Chondrocyte (in vitro differentiated cells): ENCODE measurements around the gene GPR26. TPM values are rescaled to one million over a fixed set of nuclear protein-coding genes. Genes with fewer than 3 reads are reported as not detected.

ENCODE experiments used
- DNase-seq: peaks from one replicate; pipeline ENCODE4 v3.0.0; 2021; ENCODE audit warnings: mixed read lengths, low spot score
- H3K27ac Mint-ChIP-seq: one replicate; pipeline ENCODE4 v1.8.0; 2021; ENCODE audit warnings: mild to moderate bottlenecking, moderate library complexity, mixed read lengths; ENCODE audit not compliant: unreplicated experiment
- H3K27me3 Mint-ChIP-seq: 2 replicates; pipeline ENCODE4 v1.8.0; 2021; ENCODE audit warnings: low read depth, mixed read lengths
- H3K36me3 Mint-ChIP-seq: 2 replicates; pipeline ENCODE4 v1.8.0; 2021; ENCODE audit warnings: low read depth, mixed read lengths
- H3K4me1 Mint-ChIP-seq: 2 replicates; pipeline ENCODE4 v1.8.0; 2021; ENCODE audit warnings: low read depth, mild to moderate bottlenecking, mixed read lengths
- H3K4me3 Mint-ChIP-seq: one replicate; pipeline ENCODE4 v1.8.0; 2021; ENCODE audit warnings: mild to moderate bottlenecking, moderate library complexity, mixed read lengths; ENCODE audit not compliant: unreplicated experiment
- H3K9me3 Mint-ChIP-seq: 2 replicates; pipeline ENCODE4 v1.8.0; 2021; ENCODE audit warnings: low read depth, mixed read lengths
- total RNA-seq: library from RNA; stranded (reverse); gene quantifications from 3 replicates; pipeline ENCODE4 v1.2.1, GENCODE V29; 2021
- TF ChIP-seq, protein P1 (sequence below): fragments of 200-600 bp; sonication (generic); IDR thresholded peaks from 2 replicates; pipeline ENCODE4 v1.5.0; 2021; ENCODE audit warnings: antibody characterized with exemption, mild to moderate bottlenecking, moderate library complexity

The GPR26 gene
- total RNA-seq, 1 donor from 2014 or later = not detected

DNA sequence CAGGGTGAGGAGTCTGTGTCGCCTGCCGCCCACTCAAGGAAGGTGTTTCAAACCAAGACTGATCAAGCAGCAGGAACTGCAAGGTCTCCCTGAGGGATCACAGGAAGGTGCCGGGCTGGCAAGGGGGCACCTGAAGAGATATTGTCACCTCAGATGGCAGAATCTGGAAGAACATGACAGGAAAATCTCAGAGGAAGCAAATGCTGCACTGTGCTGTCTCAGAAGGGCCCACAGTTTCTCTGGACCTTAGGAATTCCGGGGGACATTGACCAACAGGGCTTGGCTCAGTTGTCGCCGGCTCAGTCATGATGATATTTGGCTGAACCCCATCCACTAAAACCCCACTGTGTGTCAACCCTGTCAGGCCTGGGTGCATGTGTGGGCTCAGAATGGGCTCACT is 31.9 kb upstream of the GPR26 start:
- no peaks in the 10 kb centered on the region for H3K27me3 Mint-ChIP-seq
- H3K27ac Mint-ChIP-seq = no peak overlapping the region
- no peak overlapping the region for H3K4me3 Mint-ChIP-seq
- H3K36me3 Mint-ChIP-seq = no peaks in the 10 kb centered on the region
- H3K4me1 Mint-ChIP-seq = no peaks in the 10 kb centered on the region
- TF ChIP-seq, protein P1, sequence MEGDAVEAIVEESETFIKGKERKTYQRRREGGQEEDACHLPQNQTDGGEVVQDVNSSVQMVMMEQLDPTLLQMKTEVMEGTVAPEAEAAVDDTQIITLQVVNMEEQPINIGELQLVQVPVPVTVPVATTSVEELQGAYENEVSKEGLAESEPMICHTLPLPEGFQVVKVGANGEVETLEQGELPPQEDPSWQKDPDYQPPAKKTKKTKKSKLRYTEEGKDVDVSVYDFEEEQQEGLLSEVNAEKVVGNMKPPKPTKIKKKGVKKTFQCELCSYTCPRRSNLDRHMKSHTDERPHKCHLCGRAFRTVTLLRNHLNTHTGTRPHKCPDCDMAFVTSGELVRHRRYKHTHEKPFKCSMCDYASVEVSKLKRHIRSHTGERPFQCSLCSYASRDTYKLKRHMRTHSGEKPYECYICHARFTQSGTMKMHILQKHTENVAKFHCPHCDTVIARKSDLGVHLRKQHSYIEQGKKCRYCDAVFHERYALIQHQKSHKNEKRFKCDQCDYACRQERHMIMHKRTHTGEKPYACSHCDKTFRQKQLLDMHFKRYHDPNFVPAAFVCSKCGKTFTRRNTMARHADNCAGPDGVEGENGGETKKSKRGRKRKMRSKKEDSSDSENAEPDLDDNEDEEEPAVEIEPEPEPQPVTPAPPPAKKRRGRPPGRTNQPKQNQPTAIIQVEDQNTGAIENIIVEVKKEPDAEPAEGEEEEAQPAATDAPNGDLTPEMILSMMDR = no peak
- DNase-seq = no peak
- H3K9me3 Mint-ChIP-seq = peaks cover 12% of the 10 kb centered on the region

DNA sequence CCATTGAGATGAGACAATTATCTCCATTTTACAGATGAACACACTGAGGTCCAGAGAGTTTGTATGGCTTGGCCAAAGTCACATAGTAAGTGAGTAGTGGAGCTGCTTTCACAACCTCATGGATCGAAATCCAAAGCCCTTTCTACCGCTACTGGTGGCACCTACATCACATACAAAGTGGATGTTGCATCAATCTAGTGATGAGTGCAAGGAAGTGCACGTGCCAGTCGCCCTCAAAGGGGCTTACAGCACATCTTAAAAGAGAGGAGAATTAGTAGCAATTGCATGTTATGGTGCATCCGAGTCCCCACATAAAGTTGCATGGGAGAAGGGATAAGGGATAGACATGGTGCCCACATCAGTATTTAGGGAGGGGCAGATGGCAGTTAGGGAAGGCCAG is 31.0 kb upstream of the GPR26 start:
- no peak overlapping the region for H3K27ac Mint-ChIP-seq
- TF ChIP-seq, protein P1 = no peak
- no peak overlapping the region for H3K4me3 Mint-ChIP-seq
- H3K4me1 Mint-ChIP-seq = no peaks in the 10 kb centered on the region
- H3K27me3 Mint-ChIP-seq = no peaks in the 10 kb centered on the region
- DNase-seq = no peak
- H3K9me3 Mint-ChIP-seq = peaks cover 9% of the 10 kb centered on the region
- no peaks in the 10 kb centered on the region for H3K36me3 Mint-ChIP-seq

DNA sequence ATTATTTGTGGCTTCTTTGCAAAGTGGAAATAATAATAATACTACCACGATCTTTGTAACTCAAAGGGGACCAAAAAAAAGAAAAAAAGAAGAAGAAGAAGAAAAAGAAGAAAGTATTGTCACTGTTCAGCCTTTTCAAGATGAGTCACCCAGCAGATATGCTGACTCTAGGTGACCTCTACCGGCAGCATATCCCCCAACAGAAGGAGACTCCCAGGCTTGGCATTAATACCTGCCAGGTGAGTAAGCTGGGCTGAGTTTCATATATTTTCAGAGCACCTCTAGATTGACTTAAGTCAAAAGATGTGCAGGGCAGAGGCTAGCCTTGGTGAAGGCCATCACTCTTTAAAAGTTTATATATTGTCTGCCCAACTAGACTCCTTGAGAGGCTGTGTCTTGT is 30.4 kb upstream of the GPR26 start:
- no peak for DNase-seq
- H3K27me3 Mint-ChIP-seq = no peaks in the 10 kb centered on the region
- H3K9me3 Mint-ChIP-seq = peaks cover 9% of the 10 kb centered on the region
- TF ChIP-seq, protein P1 = no peak
- no peaks in the 10 kb centered on the region for H3K36me3 Mint-ChIP-seq
- no peaks in the 10 kb centered on the region for H3K4me1 Mint-ChIP-seq
- no peak overlapping the region for H3K27ac Mint-ChIP-seq
- no peak overlapping the region for H3K4me3 Mint-ChIP-seq

DNA sequence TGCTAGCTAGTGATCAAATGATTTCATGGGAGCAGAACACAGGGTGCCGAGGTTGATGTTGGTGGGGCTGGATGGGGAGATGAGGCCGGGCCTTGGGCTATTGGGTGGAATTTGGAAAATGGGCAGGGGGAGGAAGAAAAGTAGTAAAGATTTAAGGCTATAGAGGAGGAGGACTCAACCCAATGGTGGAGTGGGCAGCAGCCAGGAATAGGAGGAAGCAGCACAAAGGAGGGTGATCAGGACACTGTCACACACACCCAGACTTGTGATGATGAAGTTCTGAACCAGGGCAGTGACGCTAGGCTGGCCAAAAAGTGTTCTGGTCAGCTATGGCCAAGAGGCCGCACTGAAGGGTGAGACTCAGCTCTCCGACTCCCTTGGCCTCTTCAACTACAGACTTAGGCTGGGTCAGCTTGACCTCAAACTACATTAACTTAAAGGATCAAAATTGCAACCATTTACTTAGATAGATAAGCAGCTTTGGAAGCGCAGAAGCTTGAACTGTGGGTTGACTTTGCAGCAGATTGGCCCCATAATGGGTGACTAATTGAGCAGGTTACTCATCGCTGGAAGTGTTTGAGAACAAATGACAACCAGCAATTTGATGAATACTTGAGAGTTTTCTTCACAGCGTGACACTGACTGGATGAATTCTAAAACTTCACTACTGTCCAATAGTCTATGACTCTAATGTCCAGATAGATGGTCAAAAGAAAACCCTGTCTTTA is 29.4 kb upstream of the GPR26 start:
- Mint-ChIP-seq H3K27me3 (no peaks in the 10 kb centered on the region), H3K4me3 (no peak overlapping the region), H3K4me1 (no peaks in the 10 kb centered on the region), H3K27ac (no peak overlapping the region), H3K9me3 (peaks cover 9% of the 10 kb centered on the region), H3K36me3 (no peaks in the 10 kb centered on the region)
- TF ChIP-seq, protein P1 = no peak
- no peak for DNase-seq

DNA sequence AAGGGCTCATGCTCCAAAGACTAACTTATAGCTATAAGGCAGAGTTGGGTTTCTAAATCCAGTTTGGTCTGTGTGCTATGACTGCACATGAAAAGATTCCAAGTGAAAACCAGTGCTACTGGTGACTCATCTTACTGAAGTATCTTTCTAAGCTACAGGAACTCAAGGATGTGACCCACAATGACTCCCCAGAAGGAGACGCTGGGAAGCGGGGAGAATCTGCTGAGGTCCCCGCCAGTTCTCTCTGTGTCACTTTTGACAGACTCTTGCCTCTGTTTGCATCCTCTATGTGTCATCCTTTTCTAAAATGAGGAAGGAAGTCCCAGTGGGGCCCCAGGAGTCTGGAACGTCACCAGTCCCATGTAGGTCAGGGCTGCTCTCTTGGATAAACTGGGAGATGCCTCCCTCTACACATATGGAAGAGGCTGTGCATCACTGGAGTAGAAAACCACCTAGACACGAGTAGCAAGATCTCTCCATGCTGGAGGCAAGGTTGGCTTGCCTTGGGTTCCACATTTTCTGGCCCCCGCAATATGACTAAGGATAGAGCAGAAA is 28.8 kb upstream of the GPR26 start:
- no peak overlapping the region for H3K27ac Mint-ChIP-seq
- peaks cover 7% of the 10 kb centered on the region for H3K9me3 Mint-ChIP-seq
- H3K4me3 Mint-ChIP-seq = no peak overlapping the region
- no peaks in the 10 kb centered on the region for H3K4me1 Mint-ChIP-seq
- no peaks in the 10 kb centered on the region for H3K36me3 Mint-ChIP-seq
- H3K27me3 Mint-ChIP-seq = no peaks in the 10 kb centered on the region
- TF ChIP-seq, protein P1 = no peak
- DNase-seq = no peak
